Natural killer cell treated with Interleukin-12 subunit alpha and Interleukin-12 subunit beta and Interleukin-15 and Interleukin-18, amount 100 ng/mL, for 72 hours (primary cell): ENCODE results near the gene CENPF. TPM values are rescaled to one million over a fixed set of nuclear protein-coding genes. Genes with fewer than 3 reads are reported as not detected.
"Not testable (repeated sequence)": the region's sequence is repeated elsewhere in the genome, so short reads cannot be mapped to it uniquely, and the experiment has no call there.

Experiments
- ATAC-seq, 2 donors: fragments of 150-1000 bp; cut with Tn5 transposase in 1 of 2; sonication (Bioruptor Pico), chemical (Tn5 transposase) in 1 of 2; 2 replicates each; pipeline ENCODE4 v1.10.0; 2021
- DNase-seq: peaks from one replicate; pipeline ENCODE4 v3.0.0; 2022; ENCODE audit warnings: low spot score
- H3K27ac Mint-ChIP-seq, 2 donors: 1 replicate in 1 of 2; 2 replicates in 1 of 2; pipeline ENCODE4 v1.8.0; 2022; ENCODE audit warnings: mixed read lengths in 2 of 2, mild to moderate bottlenecking in 1 of 2, moderate library complexity in 1 of 2
- H3K27me3 Mint-ChIP-seq, 2 donors: 1 replicate in 1 of 2; 2 replicates in 1 of 2; pipeline ENCODE4 v1.8.0; 2022; ENCODE audit warnings: mixed read lengths in 2 of 2
- H3K36me3 Mint-ChIP-seq: one replicate; pipeline ENCODE4 v1.8.0; 2022; ENCODE audit warnings: mixed read lengths
- H3K4me1 Mint-ChIP-seq, 2 donors: 1 replicate in 1 of 2; 2 replicates in 1 of 2; pipeline ENCODE4 v1.8.0; 2022; ENCODE audit warnings: low read depth in 2 of 2, mixed read lengths in 2 of 2, mild to moderate bottlenecking in 1 of 2
- H3K4me3 Mint-ChIP-seq: one replicate; pipeline ENCODE4 v1.8.0; 2022; ENCODE audit warnings: mixed read lengths
- H3K9me3 Mint-ChIP-seq: 2 replicates; pipeline ENCODE4 v1.8.0; 2022; ENCODE audit warnings: mixed read lengths
- total RNA-seq, 2 donors: library from RNA; stranded (reverse); gene quantifications; one replicate each; pipeline ENCODE4 v1.2.3, GENCODE V29; 2022

Gene CENPF
- total RNA-seq, 2 donors from 2014 or later, result 28.7 to 56.7 TPM

GRCh38 chr1:214666674-214667073 lies 63.7 kb downstream of the CENPF start:
- H3K36me3 Mint-ChIP-seq, result no peaks in the 10 kb centered on the region
- H3K27ac Mint-ChIP-seq, result no peak overlapping the region
- no peaks in the 10 kb centered on the region for H3K9me3 Mint-ChIP-seq
- H3K4me1 Mint-ChIP-seq, result no peaks in the 10 kb centered on the region
- H3K27me3 Mint-ChIP-seq, result no peaks in the 10 kb centered on the region
- DNase-seq (no peak), ATAC-seq (peak in 1 of 2 donors; percentile 33)
- H3K4me3 Mint-ChIP-seq, result no peak overlapping the region

- Mint-ChIP-seq H3K9me3 (no peaks in the 10 kb centered on the region), H3K27me3 (peaks cover 0 to 4% of the 10 kb centered on the region in 2 donors), H3K36me3 (no peaks in the 10 kb centered on the region), H3K27ac (no peak overlapping the region), H3K4me3 (no peak overlapping the region), H3K4me1 (peaks cover 0 to 4% of the 10 kb centered on the region in 2 donors)
- ATAC-seq, result no peak
- no peak for DNase-seq
Observed at GRCh38 chr1:214670098-214670497, 67.1 kb downstream of the CENPF start.

DNA sequence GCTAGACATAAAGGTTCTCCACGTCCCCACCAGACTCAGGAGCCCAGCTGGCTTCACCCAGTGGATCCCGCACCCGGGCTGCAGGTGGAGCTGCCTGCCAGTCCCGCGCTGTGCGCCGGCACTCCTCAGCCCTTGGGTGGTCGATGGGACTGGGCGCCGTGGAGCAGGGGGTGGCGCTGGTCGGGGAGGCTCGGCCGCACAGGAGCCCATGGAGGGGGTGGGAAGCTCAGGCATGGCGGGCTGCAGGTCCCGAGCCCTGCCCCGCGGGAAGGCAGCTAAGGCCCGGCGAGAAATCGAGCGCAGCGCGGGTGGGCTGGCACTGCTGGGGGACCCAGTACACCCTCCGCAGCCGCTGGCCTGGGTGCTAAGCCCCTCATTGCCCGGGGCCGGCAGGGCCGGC lies 70.0 kb downstream of the CENPF start:
- H3K4me1 Mint-ChIP-seq, ATAC-seq, H3K9me3 Mint-ChIP-seq, H3K36me3 Mint-ChIP-seq, DNase-seq, H3K4me3 Mint-ChIP-seq, H3K27me3 Mint-ChIP-seq, H3K27ac Mint-ChIP-seq: not testable (repeated sequence)

GRCh38 chr1:214673576-214673975 lies 70.6 kb downstream of the CENPF start:
- Mint-ChIP-seq H3K27me3 (peaks cover 0 to 7% of the 10 kb centered on the region in 2 donors), H3K4me3 (no peak overlapping the region), H3K9me3 (no peaks in the 10 kb centered on the region), H3K36me3 (no peaks in the 10 kb centered on the region), H3K4me1 (peaks cover 0 to 4% of the 10 kb centered on the region in 2 donors), H3K27ac (no peak overlapping the region)
- no peak for DNase-seq
- no peak for ATAC-seq

DNA sequence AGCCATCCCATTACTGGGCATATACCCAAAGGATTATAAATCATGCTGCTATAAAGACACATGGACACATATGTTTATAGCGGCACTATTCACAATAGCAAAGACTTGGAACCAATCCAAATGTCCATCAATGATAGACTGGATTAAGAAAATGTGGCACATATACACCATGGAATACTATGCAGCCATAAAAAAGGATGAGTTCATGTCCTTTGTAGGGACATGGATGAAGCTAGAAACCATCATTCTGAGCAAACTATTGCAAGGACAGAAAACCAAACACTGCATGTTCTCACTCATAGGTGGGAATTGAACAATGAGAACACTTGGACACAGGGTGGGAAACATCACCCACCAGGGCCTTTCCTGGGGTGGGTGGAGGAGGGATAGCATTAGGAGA lies 72.5 kb downstream of the CENPF start:
- not testable (repeated sequence) for H3K27ac Mint-ChIP-seq, ATAC-seq, H3K36me3 Mint-ChIP-seq, H3K9me3 Mint-ChIP-seq, H3K4me1 Mint-ChIP-seq, H3K4me3 Mint-ChIP-seq, DNase-seq
- H3K27me3 Mint-ChIP-seq, result peaks cover 11 to 13% of the 10 kb centered on the region in 2 donors

- no peak overlapping the region for H3K27ac Mint-ChIP-seq
- DNase-seq (no peak), ATAC-seq (no peak)
- H3K27me3 Mint-ChIP-seq, result peaks cover 16 to 19% of the 10 kb centered on the region in 2 donors
- peaks cover 0 to 4% of the 10 kb centered on the region in 2 donors for H3K4me1 Mint-ChIP-seq
- H3K4me3 Mint-ChIP-seq, result no peak overlapping the region
- H3K9me3 Mint-ChIP-seq, result no peaks in the 10 kb centered on the region
- no peaks in the 10 kb centered on the region for H3K36me3 Mint-ChIP-seq
Observed at GRCh38 chr1:214676747-214677146, 73.8 kb downstream of the CENPF start.

GRCh38 chr1:214677945-214678344 lies 75.0 kb downstream of the CENPF start:
- no peak overlapping the region for H3K4me3 Mint-ChIP-seq

GRCh38 chr1:214678386-214678785 lies 75.4 kb downstream of the CENPF start:
- Mint-ChIP-seq H3K9me3 (no peaks in the 10 kb centered on the region), H3K4me3 (no peak overlapping the region), H3K4me1 (peaks cover 0 to 4% of the 10 kb centered on the region in 2 donors), H3K27me3 (peaks cover 17 to 19% of the 10 kb centered on the region in 2 donors), H3K27ac (no peak overlapping the region), H3K36me3 (no peaks in the 10 kb centered on the region)
- DNase-seq, result no peak
- ATAC-seq, result no peak

More at GRCh38 chr1:214677945-214678344, 75.0 kb downstream of the CENPF start:
- ATAC-seq, result no peak
- Mint-ChIP-seq H3K9me3 (no peaks in the 10 kb centered on the region), H3K36me3 (no peaks in the 10 kb centered on the region), H3K27me3 (peaks cover 16 to 19% of the 10 kb centered on the region in 2 donors), H3K4me1 (peaks cover 0 to 4% of the 10 kb centered on the region in 2 donors), H3K27ac (no peak overlapping the region)
- DNase-seq, result no peak

- no peak for ATAC-seq
- DNase-seq, result no peak
- Mint-ChIP-seq H3K9me3 (no peaks in the 10 kb centered on the region), H3K27me3 (peaks cover 12 to 30% of the 10 kb centered on the region in 2 donors), H3K36me3 (no peaks in the 10 kb centered on the region), H3K4me3 (no peak overlapping the region), H3K4me1 (no peaks in the 10 kb centered on the region), H3K27ac (no peak overlapping the region)
Observed at GRCh38 chr1:214683621-214684020, 80.6 kb downstream of the CENPF start.

GRCh38 chr1:214685906-214686305 lies 82.9 kb downstream of the CENPF start:
- H3K27me3 Mint-ChIP-seq, result peaks cover 6 to 15% of the 10 kb centered on the region in 2 donors
- ATAC-seq (no peak), DNase-seq (no peak)
- no peaks in the 10 kb centered on the region for H3K36me3 Mint-ChIP-seq
- no peak overlapping the region for H3K27ac Mint-ChIP-seq
- no peaks in the 10 kb centered on the region for H3K9me3 Mint-ChIP-seq
- H3K4me1 Mint-ChIP-seq, result no peaks in the 10 kb centered on the region
- H3K4me3 Mint-ChIP-seq, result no peak overlapping the region

GRCh38 chr1:214686497-214686896 lies 83.5 kb downstream of the CENPF start:
- H3K27me3 Mint-ChIP-seq, result peaks cover 2 to 10% of the 10 kb centered on the region in 2 donors

DNA sequence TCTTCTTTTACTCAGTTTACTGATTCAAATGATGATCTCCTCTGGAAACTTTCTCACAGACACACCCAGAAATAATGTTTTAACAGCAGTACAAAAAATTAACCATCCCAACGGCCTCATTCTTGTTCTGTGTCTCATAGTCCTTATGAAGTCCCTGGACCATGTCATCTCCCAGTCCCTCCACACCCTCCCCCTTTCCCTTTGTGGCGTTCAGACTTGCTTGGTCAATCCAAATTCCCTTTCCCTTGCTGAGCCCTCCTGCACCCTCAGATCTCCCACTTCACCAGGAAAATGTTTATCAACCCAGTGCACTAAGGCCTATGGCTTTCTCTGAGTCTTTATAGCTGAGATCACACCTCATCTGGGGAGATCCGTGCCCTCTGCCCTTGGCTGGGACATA lies 85.9 kb downstream of the CENPF start:
- Mint-ChIP-seq H3K4me1 (no peaks in the 10 kb centered on the region), H3K27me3 (peaks cover 0 to 10% of the 10 kb centered on the region in 2 donors), H3K36me3 (no peaks in the 10 kb centered on the region), H3K27ac (no peak overlapping the region), H3K9me3 (no peaks in the 10 kb centered on the region), H3K4me3 (no peak overlapping the region)
- no peak for ATAC-seq
- no peak for DNase-seq

More at GRCh38 chr1:214686497-214686896, 83.5 kb downstream of the CENPF start:
- DNase-seq (no peak), ATAC-seq (no peak)
- no peaks in the 10 kb centered on the region for H3K9me3 Mint-ChIP-seq
- H3K4me3 Mint-ChIP-seq, result no peak overlapping the region
- H3K4me1 Mint-ChIP-seq, result no peaks in the 10 kb centered on the region
- no peak overlapping the region for H3K27ac Mint-ChIP-seq
- H3K36me3 Mint-ChIP-seq, result no peaks in the 10 kb centered on the region

DNA sequence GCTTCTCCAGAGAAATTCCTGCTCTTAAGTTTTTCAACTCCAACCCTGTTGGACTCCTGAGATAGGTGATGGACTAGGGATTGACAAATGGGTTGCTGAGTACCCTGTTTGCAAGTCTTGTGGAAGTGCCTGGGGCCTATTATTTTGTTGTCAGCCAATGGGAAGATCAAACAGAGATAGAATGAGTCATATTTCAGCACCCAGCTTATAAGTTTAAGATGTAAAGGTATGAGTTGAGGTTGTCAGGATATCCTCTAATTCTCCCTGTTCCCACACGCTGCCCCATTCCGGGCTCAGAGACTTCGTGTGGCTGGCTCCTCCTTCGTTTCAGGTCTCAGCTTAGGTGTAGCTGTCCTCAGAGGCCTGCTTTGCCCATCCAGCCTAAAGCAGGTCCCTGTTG lies 91.8 kb downstream of the CENPF start:
- ATAC-seq (no peak), DNase-seq (no peak)
- Mint-ChIP-seq H3K9me3 (no peaks in the 10 kb centered on the region), H3K27ac (no peak overlapping the region), H3K36me3 (no peaks in the 10 kb centered on the region), H3K4me1 (no peaks in the 10 kb centered on the region), H3K27me3 (peaks cover 0 to 7% of the 10 kb centered on the region in 2 donors), H3K4me3 (no peak overlapping the region)

- Mint-ChIP-seq H3K36me3 (no peaks in the 10 kb centered on the region), H3K27ac (no peak overlapping the region), H3K27me3 (peaks cover 0 to 7% of the 10 kb centered on the region in 2 donors), H3K4me3 (no peak overlapping the region), H3K9me3 (no peaks in the 10 kb centered on the region), H3K4me1 (no peaks in the 10 kb centered on the region)
- ATAC-seq, result no peak
- no peak for DNase-seq
Observed at GRCh38 chr1:214698559-214698958, 95.6 kb downstream of the CENPF start.

DNA sequence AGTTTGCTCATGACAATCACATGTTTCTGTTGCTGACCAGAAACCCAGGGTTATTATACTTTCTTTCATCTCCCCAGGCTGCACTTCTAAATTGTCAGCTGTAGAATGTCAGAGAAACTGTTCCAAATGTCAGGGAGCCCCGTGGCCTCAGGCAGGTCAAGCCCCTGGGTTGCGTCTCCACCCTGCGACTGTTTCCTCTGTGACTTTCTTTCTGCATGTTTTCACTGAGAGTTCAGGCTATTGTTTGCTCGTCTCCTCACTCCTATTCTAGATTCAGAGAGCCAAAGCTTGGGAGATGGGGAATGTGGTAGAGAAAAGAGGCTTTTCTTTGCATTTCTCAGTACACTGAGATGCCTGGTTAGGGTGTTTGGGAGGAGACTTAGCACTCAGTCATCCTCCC lies 97.4 kb downstream of the CENPF start:
- Mint-ChIP-seq H3K27me3 (peaks cover 0 to 8% of the 10 kb centered on the region in 2 donors), H3K4me1 (no peaks in the 10 kb centered on the region), H3K4me3 (no peak overlapping the region), H3K36me3 (peaks cover under 1% of the 10 kb centered on the region), H3K9me3 (peaks cover 5% of the 10 kb centered on the region), H3K27ac (no peak overlapping the region)
- ATAC-seq (no peak), DNase-seq (no peak)
